Thyroid gland (tissue), 4 donors: ENCODE data around the gene KLHL42. TPM values are rescaled to one million over a fixed set of nuclear protein-coding genes. Genes with fewer than 3 reads are reported as not detected.
"Not testable (repeated sequence)": the region's sequence is repeated elsewhere in the genome, so short reads cannot be mapped to it uniquely, and the experiment has no call there.

Source experiments
- DNase-seq, 2 donors: peaks; one replicate each; pipeline ENCODE4 v3.0.0-alpha.2; 2019
- H3K27ac ChIP-seq, 3 donors: fragments of 200-600 bp; sonication (generic); 1 replicate in 2 of 3; 2 replicates in 1 of 3; pipeline ENCODE4 v1.5.1; 2016 to 2019; ENCODE audit warnings: mild to moderate bottlenecking in 1 of 3, moderate library complexity in 1 of 3
- H3K27me3 ChIP-seq: fragments of 200-600 bp; sonication (generic); one replicate; pipeline ENCODE4 v1.5.1; 2019
- H3K36me3 ChIP-seq, 2 donors: fragments of 200-600 bp; sonication (generic); one replicate each; pipeline ENCODE4 v1.5.1; 2016 to 2019
- H3K4me1 ChIP-seq, 2 donors: fragments of 200-600 bp; sonication (generic); one replicate each; pipeline ENCODE4 v1.5.1; 2017 to 2019
- H3K4me3 ChIP-seq, 3 donors: fragments of 200-600 bp; sonication (generic); replicated peaks in 1 of 3; 1 replicate in 2 of 3; 2 replicates in 1 of 3; pipeline ENCODE4 v1.5.1; 2016; ENCODE audit warnings: mild to moderate bottlenecking in 1 of 3
- H3K9me3 ChIP-seq: fragments of 200-600 bp; sonication (generic); one replicate; pipeline ENCODE4 v1.5.1; 2017
- CTCF ChIP-seq, 6 experiments: fragments of 200-600 bp in 3 of 6; fragments of 450-650 bp in 3 of 6; sonication (generic) in 3 of 6; IDR thresholded peaks; one replicate each; pipeline ENCODE4 v1.5.1; 2016 to 2019; ENCODE audit warnings: antibody characterized with exemption in 6 of 6, mild to moderate bottlenecking in 2 of 6, inconsistent platforms in 1 of 6, moderate library complexity in 1 of 6
- POLR2A ChIP-seq, 2 donors: fragments of 450-650 bp; IDR thresholded peaks; one replicate each; pipeline ENCODE4 v1.6.1; 2017; ENCODE audit warnings: antibody characterized with exemption in 2 of 2, mild to moderate bottlenecking in 2 of 2, moderate library complexity in 1 of 2
- WGBS, 2 donors: methylation state at CpG; one replicate each; pipeline ENCODE4 v1.1.5; 2017; 5-methylcytosine and 5-hydroxymethylcytosine counted together
- intact Hi-C: fragments of 100-400 bp; cut with DNase I; formaldehyde crosslinking; loops from one replicate; pipeline ENCODE4 v1.15.1; 2023
- total RNA-seq, 4 donors: library from RNA; depleted of rRNA; stranded (reverse); fragments of >200 nt; gene quantifications; one replicate each; pipeline ENCODE4 v1.2.3, GENCODE V29; 2016

The KLHL42 gene
- total RNA-seq, 4 donors from 2014 or later = 18.8 to 43.9 (median 22.7) TPM

GRCh38 chr12:27743601-27744000 is 36.4 kb upstream of the KLHL42 start:
- no peaks in the 10 kb centered on the region for H3K9me3 ChIP-seq
- intact Hi-C loops = no loop called here
- 99% methylated on average over 5 of the region's 5 CpGs for WGBS, 2 donors
- no peak overlapping the region for H3K27ac ChIP-seq
- H3K4me3 ChIP-seq = no peak overlapping the region
- TF ChIP-seq POLR2A (IDR thresholded peaks at IDR 0.05) = no peak
- no peak for TF ChIP-seq CTCF (IDR thresholded peaks at IDR 0.05)
- peaks cover 0 to 5% of the 10 kb centered on the region in 2 donors for H3K4me1 ChIP-seq
- no peaks in the 10 kb centered on the region for H3K36me3 ChIP-seq
- H3K27me3 ChIP-seq = no peaks in the 10 kb centered on the region
- DNase-seq = no peak

GRCh38 chr12:27745734-27746133 is 34.3 kb upstream of the KLHL42 start:
- H3K27me3 ChIP-seq, H3K27ac ChIP-seq, DNase-seq, H3K4me3 ChIP-seq, intact Hi-C loops, H3K36me3 ChIP-seq, H3K9me3 ChIP-seq, H3K4me1 ChIP-seq: not testable (repeated sequence)
- 94 to 100% methylated on average over 1 of the region's 1 CpG for WGBS, 2 donors

GRCh38 chr12:27747111-27747820 is 32.8 kb upstream of the KLHL42 start:
- TF ChIP-seq POLR2A (IDR thresholded peaks at IDR 0.05) = no peak
- no peak for TF ChIP-seq CTCF (IDR thresholded peaks at IDR 0.05)
- H3K4me3 ChIP-seq = no peak overlapping the region
- no peak for DNase-seq
- no peaks in the 10 kb centered on the region for H3K27me3 ChIP-seq
- intact Hi-C loops = no loop called here
- 94 to 95% methylated on average over 3 of the region's 3 CpGs for WGBS, 2 donors
- H3K4me1 ChIP-seq = peaks cover 0 to 5% of the 10 kb centered on the region in 2 donors
- H3K9me3 ChIP-seq = no peaks in the 10 kb centered on the region
- H3K27ac ChIP-seq = peak overlapping the region in 2 of 3 donors; percentile 57 to 65
- H3K36me3 ChIP-seq = no peaks in the 10 kb centered on the region

GRCh38 chr12:27751386-27752047 is 28.5 kb upstream of the KLHL42 start:
- Histone ChIP-seq H3K4me3 (no peak overlapping the region), H3K27ac (no peak overlapping the region), H3K4me1 (peaks cover 0 to 5% of the 10 kb centered on the region in 2 donors), H3K9me3 (no peaks in the 10 kb centered on the region), H3K36me3 (peaks cover 0 to 7% of the 10 kb centered on the region in 2 donors), H3K27me3 (no peaks in the 10 kb centered on the region)
- 90 to 92% methylated on average over 15 of the region's 15 CpGs for WGBS, 2 donors
- intact Hi-C loops = no loop called here
- TF ChIP-seq POLR2A (IDR thresholded peaks at IDR 0.05) = no peak
- no peak for TF ChIP-seq CTCF (IDR thresholded peaks at IDR 0.05)
- peak; percentile 7 to 14 for DNase-seq

GRCh38 chr12:27754795-27755194 is 25.2 kb upstream of the KLHL42 start:
- WGBS, 2 donors = 90 to 100% methylated on average over 3 of the region's 3 CpGs
- Histone ChIP-seq H3K36me3 (peaks cover 0 to 7% of the 10 kb centered on the region in 2 donors), H3K27me3 (no peaks in the 10 kb centered on the region), H3K27ac (no peak overlapping the region), H3K9me3 (no peaks in the 10 kb centered on the region), H3K4me1 (no peaks in the 10 kb centered on the region), H3K4me3 (no peak overlapping the region)
- TF ChIP-seq CTCF (IDR thresholded peaks at IDR 0.05) (no peak), POLR2A (IDR thresholded peaks at IDR 0.05) (no peak)
- intact Hi-C loops = no loop called here
- DNase-seq = no peak
